Fibroblast of lung (primary cell): ENCODE results near the gene IP6K3. TPM values are rescaled to one million over a fixed set of nuclear protein-coding genes. Genes with fewer than 3 reads are reported as not detected.
A peak's percentile ranks its signal among the peaks of the same experiment; 100 is the strongest.

Experiments used
- DNase-seq, 2 donors: peaks; one replicate each; pipeline versions ENCODE4 v3.0.0 to v3.0.0-alpha.2; 2010; ENCODE audit warnings: low read depth in 2 of 2
- H2AFZ ChIP-seq: 2 replicates; pipeline ENCODE4 v1.5.1; 2012; ENCODE audit warnings: low read length, control low read depth, inconsistent platforms
- H3K27ac ChIP-seq: 2 replicates; pipeline ENCODE4 v1.5.1; 2011; ENCODE audit warnings: low read length, control low read depth; ENCODE audit not compliant: insufficient read depth
- H3K27me3 ChIP-seq: 2 replicates; pipeline ENCODE4 v1.5.1; 2011; ENCODE audit warnings: mild to moderate bottlenecking, low read length; ENCODE audit not compliant: control insufficient read depth, insufficient read depth
- H3K36me3 ChIP-seq: 2 replicates; pipeline ENCODE4 v1.5.1; 2011; ENCODE audit warnings: low read length; ENCODE audit not compliant: control insufficient read depth, insufficient read depth
- H3K4me1 ChIP-seq: 2 replicates; pipeline ENCODE4 v1.5.1; 2011; ENCODE audit warnings: low read length; ENCODE audit not compliant: control insufficient read depth, insufficient read depth; ENCODE audit errors: extremely low read depth
- H3K4me2 ChIP-seq: 2 replicates; pipeline ENCODE4 v1.5.1; 2011; ENCODE audit warnings: low read length, control low read depth; ENCODE audit not compliant: insufficient read depth; ENCODE audit errors: extremely low read depth
- H3K4me3 ChIP-seq, 4 experiments: fragments of 200-600 bp in 1 of 4; sonication (generic) in 1 of 4; replicated peaks in 1 of 4; 2 replicates each; pipeline ENCODE4 v1.5.1; 2011 to 2016; ENCODE audit warnings: low read length in 4 of 4, low read depth in 3 of 4, mild to moderate bottlenecking in 3 of 4, control low read depth in 2 of 4, inconsistent platforms in 1 of 4, mixed read lengths in 1 of 4; ENCODE audit not compliant: insufficient read depth in 1 of 4; ENCODE audit errors: control extremely low read depth in 1 of 4
- H3K79me2 ChIP-seq: 2 replicates; pipeline ENCODE4 v1.5.1; 2012; ENCODE audit warnings: mild to moderate bottlenecking, low read length, inconsistent platforms; ENCODE audit not compliant: control insufficient read depth, insufficient read depth
- H3K9ac ChIP-seq: 2 replicates; pipeline ENCODE4 v1.5.1; 2011; ENCODE audit warnings: mild to moderate bottlenecking, low read length, control low read depth; ENCODE audit not compliant: insufficient read depth
- H3K9me3 ChIP-seq: 2 replicates; pipeline ENCODE4 v1.5.1; 2012; ENCODE audit warnings: low read depth, low read length; ENCODE audit not compliant: control insufficient read depth, insufficient read depth
- H4K20me1 ChIP-seq: 2 replicates; pipeline ENCODE4 v1.5.1; 2011; ENCODE audit warnings: low read length; ENCODE audit not compliant: control insufficient read depth, insufficient read depth; ENCODE audit errors: extremely low read depth
- CTCF ChIP-seq, 2 donors: IDR thresholded peaks in 1 of 2; conservative IDR thresholded peaks in 1 of 2; 1 replicate in 1 of 2; 2 replicates in 1 of 2; pipeline ENCODE4 v1.5.1; 2011 to 2012; ENCODE audit warnings: low read length in 2 of 2, control low read depth in 1 of 2, inconsistent platforms in 1 of 2, low read depth in 1 of 2, mild to moderate bottlenecking in 1 of 2
- EZH2 ChIP-seq: IDR thresholded peaks from 2 replicates; pipeline ENCODE4 v1.5.1; 2012; ENCODE audit warnings: low read length, control low read depth, mild to moderate bottlenecking; ENCODE audit errors: missing control alignments
- polyA minus RNA-seq: library from RNA; depleted of rRNA, polyadenylated mRNA; stranded (reverse); fragments of >200 nt; gene quantifications from 2 replicates; pipeline ENCODE4 v1.2.3, GENCODE V29; 2011; ENCODE audit warnings: low replicate concordance
- polyA plus RNA-seq, 2 donors: library from polyadenylated mRNA; depleted of rRNA in 1 of 2; stranded (reverse) in 1 of 2; unstranded in 1 of 2; fragments of >200 nt; gene quantifications; 2 replicates each; pipeline ENCODE4 v1.2.1, GENCODE V29; 2011 to 2012; ENCODE audit warnings: missing spikeins in 1 of 2
- total RNA-seq: library from RNA; depleted of rRNA; stranded (reverse); fragments of >200 nt; gene quantifications from 2 replicates; pipeline ENCODE4 v1.2.1, GENCODE V29; 2014

IP6K3 gene
- total RNA-seq (1.8 and 5.4 TPM in 2 replicates), polyA plus RNA-seq (0.46 and 0.84 TPM in 2 replicates), polyA minus RNA-seq (not detected in 2 replicates)
- 0.71 and 0.89 TPM in 2 replicates for polyA plus RNA-seq (2012)

GRCh38 chr6:33746651-33747100, at the start of gene IP6K3:
Gene IP6K3 (minus strand): TSS chr6:33746905. CDS start chr6:33735476, 11,429 bp downstream.
- DNase-seq = peak in 1 of 2 donors; percentile 66

GRCh38 chr6:33794910-33795623, 48.4 kb upstream of the IP6K3 start:
- TF ChIP-seq CTCF (conservative IDR thresholded peaks at IDR 0.05 in 1 of 2, IDR thresholded peaks at IDR 0.05 in 1 of 2; ENCODE audit: low read depth in 1 of 2, low read length in 2 of 2) (no peak), EZH2 (no peak)
- Histone ChIP-seq H3K9ac (no peak overlapping the region), H3K4me3 (no peak overlapping the region), H2AFZ (no peak overlapping the region), H3K4me1 (no peaks in the 10 kb centered on the region), H3K36me3 (no peaks in the 10 kb centered on the region), H3K9me3 (no peaks in the 10 kb centered on the region), H4K20me1 (no peaks in the 10 kb centered on the region), H3K79me2 (no peaks in the 10 kb centered on the region), H3K27me3 (peaks cover 14% of the 10 kb centered on the region), H3K27ac (no peak overlapping the region), H3K4me2 (no peak overlapping the region)
- DNase-seq = no peak

More at GRCh38 chr6:33746651-33747100, at the start of gene IP6K3:
- TF ChIP-seq EZH2 (no peak), CTCF (conservative IDR thresholded peaks at IDR 0.05 in 1 of 2, IDR thresholded peaks at IDR 0.05 in 1 of 2; ENCODE audit: low read depth in 1 of 2, low read length in 2 of 2) (no peak)
- Histone ChIP-seq H3K4me3 (peak within 1 kb of the TSS in 2 of 4 experiments; percentile 54 to 61), H3K9ac (peak within 1 kb of the TSS; percentile 23), H2AFZ (peak within 1 kb of the TSS; percentile 44), H4K20me1 (no peaks in the 10 kb centered on the region), H3K9me3 (no peaks in the 10 kb centered on the region), H3K79me2 (no peaks in the 10 kb centered on the region), H3K27ac (peak within 1 kb of the TSS; percentile 20), H3K36me3 (no peaks in the 10 kb centered on the region), H3K27me3 (peaks cover 11% of the 10 kb centered on the region), H3K4me1 (peaks cover 21% of the 10 kb centered on the region), H3K4me2 (peak within 1 kb of the TSS; percentile 71)

- no peak overlapping the region for H3K9ac ChIP-seq
- no peaks in the 10 kb centered on the region for H3K36me3 ChIP-seq
- H3K4me2 ChIP-seq = no peak overlapping the region
- H3K27me3 ChIP-seq = peaks cover 14% of the 10 kb centered on the region
- H3K4me3 ChIP-seq = no peak overlapping the region
- H3K79me2 ChIP-seq = peaks cover 1% of the 10 kb centered on the region
- DNase-seq = no peak
- no peak for TF ChIP-seq CTCF (conservative IDR thresholded peaks at IDR 0.05 in 1 of 2, IDR thresholded peaks at IDR 0.05 in 1 of 2; ENCODE audit: low read depth in 1 of 2, low read length in 2 of 2)
- TF ChIP-seq EZH2 = no peak
- no peaks in the 10 kb centered on the region for H3K9me3 ChIP-seq
- no peak overlapping the region for H2AFZ ChIP-seq
- H3K4me1 ChIP-seq = no peaks in the 10 kb centered on the region
- H3K27ac ChIP-seq = no peak overlapping the region
- no peaks in the 10 kb centered on the region for H4K20me1 ChIP-seq
Observed at GRCh38 chr6:33792981-33793380, 46.3 kb upstream of the IP6K3 start.
